GM10847 (cell line): Measurements from ENCODE around the gene HOXC6.

Source experiments
- POLR2A ChIP-seq: IDR thresholded peaks from 2 replicates; pipeline ENCODE4 v1.6.1; 2011; ENCODE audit not compliant: insufficient read length; ENCODE audit errors: extremely low read depth

HOXC6 gene

DNA sequence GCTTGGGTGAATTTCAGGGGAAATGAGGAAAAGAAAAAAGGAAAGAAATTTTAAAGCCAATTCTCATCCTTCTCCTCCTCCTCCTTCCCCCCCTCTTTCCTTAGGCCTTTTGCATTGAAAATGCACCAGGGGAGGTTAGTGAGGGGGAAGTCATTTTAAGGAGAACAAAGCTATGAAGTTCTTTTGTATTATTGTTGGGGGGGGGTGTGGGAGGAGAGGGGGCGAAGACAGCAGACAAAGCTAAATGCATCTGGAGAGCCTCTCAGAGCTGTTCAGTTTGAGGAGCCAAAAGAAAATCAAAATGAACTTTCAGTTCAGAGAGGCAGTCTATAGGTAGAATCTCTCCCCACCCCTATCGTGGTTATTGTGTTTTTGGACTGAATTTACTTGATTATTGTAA is 27.3 kb downstream of the HOXC6 start:
- no peak for TF ChIP-seq POLR2A

DNA sequence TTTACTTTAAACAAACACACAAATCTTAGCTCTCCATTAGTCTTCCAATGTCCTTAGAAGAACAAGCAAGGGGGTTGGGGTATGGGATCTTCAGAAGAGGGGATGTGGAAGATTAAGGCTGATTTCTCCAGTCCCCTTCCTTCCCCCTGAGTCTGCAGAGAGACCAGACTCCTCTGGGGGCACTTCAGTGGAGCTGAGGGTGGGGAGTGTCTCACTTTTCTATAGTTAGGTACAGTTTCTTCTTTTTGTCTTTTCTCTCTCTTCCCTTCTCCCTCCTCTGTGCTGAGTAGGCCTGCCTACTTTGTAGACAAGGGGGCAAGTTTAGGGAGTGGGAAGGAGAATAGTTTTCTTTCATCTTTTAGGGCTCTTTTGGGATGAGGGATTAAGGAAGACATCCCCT is 27.9 kb downstream of the HOXC6 start:
- TF ChIP-seq POLR2A, result no peak

DNA sequence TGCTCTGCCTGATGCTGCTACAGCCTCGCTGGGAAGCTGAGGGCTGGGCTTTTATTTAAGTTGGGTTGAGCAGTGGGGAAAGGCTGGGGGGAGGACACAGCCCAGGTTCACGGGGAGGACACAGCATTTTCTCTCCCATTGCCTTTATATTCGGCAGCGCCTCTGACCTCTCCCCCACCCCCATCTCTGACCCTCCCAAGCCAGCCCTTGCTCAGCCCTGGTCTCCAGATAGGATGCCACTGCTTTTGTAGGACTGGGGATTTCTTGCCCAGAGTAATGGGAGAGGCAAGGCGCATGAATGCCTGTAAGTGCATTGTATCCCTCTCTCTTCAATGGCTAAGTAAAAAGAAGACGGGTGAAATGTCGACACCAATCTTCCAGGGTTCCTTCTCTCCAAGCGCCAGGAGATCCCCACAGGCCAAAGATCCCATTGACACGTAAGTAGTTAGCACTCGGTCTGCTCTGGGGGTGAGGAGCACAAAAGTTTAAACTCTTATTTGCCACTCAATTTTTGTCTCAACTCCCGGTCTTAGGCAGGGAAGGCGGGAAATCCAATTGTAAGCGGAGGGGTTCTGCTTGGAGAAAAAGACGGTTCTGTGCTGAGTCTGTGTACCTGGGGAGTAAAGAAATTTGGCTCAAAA is 30.0 kb downstream of the HOXC6 start:
- no peak for TF ChIP-seq POLR2A

DNA sequence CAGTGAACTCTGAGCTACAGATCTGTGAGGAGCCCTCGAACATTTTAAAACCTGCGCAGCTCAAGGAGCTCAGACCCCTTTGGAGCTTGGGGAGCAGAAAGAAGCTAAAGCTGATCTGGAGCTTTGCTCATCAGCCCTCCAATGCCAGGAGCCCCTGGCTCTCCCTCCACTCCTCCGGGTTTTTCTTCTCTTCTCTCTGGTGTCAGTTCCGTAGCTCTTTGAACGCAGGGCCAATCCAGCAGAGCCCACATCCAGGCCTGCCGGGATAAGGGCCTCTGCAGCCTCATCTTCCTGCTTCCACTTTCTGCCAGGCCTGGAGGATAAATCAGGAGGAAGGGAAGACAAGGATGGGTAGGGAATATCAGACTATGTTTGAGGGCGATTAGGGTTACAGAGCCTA is 31.4 kb downstream of the HOXC6 start:
- TF ChIP-seq POLR2A, result no peak

DNA sequence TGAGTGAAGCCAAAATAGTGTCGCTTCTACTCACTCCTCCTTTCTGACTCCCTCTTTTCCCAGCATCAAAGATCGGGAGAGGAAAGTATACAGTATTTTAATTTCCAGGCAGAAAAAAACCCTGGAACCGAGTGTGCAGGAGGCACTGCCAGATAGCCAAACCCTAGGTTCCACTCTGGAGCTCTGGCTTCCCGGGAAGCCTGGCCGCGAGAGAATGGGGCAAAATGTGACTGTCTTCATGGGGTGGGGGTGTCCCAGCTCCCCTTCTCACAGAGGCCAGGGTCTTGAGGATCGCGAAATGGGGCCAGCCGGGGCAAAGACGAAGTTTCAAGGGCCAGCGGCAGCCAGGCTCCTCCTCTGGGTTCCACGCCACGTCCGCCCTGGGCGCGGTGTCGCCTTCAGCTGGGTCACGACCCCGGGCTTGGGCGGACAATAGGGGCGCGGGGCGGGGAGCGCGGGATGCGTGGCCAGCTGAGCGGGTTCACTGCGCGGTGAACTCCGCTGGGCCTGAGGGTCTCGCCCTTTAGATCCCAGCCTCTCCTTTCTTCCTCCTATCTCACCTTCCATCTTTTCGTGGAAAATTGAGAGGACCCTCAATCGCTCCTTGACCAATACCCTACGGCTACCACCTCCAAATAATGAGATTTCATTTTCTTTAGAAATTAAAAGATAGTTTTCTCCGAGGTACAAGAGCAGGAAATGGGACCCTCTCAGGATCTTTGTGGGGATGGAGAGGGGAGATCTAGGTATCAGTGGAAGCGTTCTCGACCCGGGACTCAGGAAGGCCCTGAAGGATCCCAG is 32.1 kb downstream of the HOXC6 start:
- no peak for TF ChIP-seq POLR2A

DNA sequence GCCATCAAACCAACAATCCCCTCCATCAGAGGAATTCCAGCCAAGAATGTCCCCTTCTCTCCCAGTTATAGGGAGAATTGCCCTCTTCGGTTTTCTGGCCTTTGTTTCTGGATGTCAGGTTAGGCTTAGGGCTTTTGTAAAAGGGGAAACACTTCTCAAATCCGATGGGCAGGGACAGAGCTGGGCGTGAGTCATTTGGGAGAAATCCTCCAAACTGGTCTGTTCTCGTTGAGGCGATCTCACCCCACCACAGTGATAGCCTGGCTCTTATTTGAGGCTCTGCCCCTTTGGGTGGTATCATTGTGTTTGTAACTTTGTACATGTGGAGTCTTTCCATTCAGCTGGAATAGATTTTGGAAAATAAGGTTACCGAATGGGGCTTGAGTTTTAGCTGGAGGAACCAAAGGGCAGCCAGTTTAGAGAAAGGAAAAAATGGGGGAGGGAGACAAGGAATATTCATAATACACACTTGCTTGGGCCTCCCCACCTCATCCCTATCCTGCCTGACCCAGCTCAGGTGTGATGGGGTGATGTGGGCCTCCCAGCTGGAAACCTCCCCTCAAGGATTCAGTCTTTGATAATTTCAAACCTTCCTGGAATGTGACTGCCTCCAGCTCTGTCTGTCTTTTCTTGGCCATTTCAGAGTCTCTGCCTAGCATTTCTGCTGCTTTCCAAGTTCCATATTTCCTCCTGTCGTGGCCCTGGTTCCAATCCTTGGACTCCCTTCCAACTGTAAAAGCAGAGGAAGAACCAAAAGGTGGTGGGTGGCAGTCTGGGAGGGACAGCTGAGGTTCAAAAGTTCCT is 32.9 kb downstream of the HOXC6 start:
- no peak for TF ChIP-seq POLR2A

DNA sequence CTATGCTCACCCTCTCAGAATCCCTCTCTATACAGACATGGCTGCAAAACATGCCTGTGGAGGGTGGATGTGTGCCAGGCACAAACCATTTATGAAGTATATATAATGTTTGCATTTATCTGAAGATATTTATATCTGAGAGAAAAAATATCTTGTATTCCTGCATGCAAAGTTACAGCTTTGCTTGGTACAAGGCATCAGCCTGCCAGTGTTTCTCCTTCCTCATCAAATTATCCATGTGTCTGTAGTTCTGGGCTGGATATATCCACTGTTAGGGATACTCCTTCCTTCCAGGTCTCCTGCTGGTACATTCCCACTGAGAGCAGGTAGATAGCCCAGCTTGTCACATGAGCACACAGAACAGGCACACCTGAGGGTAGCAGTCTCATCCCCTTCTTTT is 37.4 kb downstream of the HOXC6 start:
- TF ChIP-seq POLR2A, result no peak

DNA sequence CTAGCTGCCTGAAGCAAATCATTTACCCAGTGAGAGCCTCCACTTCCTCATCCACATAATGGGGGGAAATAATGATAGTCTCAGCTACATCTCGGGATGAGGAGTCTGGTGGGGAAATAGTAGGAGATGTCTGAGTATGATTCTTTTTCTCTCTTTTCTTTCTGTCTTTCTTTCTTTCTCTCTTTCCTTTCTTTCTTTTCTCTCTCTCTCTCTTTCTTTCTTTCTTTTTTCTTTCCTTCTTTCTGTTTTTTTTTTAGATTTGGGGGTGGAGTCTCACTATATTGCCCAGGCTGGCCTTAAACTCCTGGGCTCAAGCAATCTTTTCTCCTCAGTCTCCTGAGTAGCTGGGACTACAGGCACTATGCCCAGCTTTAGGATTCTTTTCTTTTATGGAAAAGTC is 38.2 kb downstream of the HOXC6 start:
- no peak for TF ChIP-seq POLR2A

DNA sequence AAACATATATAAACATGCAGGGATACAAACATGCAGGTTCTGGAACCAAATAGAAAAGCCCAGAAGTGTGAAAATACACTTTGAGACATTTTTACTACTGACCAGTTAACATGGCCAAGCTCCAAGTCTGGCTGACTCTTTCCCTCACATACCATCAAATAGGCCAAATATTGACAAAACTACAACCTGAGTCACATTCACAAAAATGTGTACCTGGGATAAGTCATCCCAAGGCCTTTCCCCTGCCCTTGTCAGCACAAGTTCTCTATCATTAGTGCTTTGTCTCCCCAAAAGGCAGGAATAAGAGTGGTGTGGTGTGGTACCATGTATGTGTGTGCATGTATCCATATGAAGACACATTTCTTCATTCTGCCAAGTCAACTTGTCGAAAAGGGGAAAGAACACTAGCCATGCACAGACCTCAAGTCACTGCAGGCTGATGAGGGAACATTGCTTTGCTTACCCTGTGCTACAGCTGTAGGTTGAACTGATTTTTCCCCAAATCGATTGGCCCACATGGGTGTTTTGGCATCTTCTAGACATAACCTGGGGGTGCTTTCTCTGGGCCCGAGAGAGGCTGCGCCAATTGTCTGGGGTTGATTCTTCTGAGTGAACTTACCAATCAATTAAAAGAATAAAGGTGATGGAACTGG is 40.3 kb downstream of the HOXC6 start:
- TF ChIP-seq POLR2A, result no peak

DNA sequence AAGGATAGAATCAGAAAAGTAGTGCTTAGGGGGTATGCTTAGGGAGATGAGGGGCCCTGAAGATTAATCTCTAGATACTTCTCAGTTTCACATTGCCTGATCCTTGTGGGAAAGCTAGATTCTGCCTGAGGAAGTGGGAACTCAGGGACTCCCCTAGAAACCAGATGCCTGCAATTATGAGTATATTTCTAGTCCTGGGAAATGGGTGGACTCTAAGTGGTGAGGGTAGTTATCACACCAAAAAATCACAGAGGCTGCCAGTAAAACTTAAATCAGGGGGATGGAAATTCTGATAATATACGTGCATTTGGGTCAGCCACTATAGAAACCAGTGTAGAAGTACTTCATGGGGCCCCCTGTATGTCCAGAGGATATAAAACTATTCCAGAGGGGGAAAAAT is 43.7 kb downstream of the HOXC6 start:
- no peak for TF ChIP-seq POLR2A

DNA sequence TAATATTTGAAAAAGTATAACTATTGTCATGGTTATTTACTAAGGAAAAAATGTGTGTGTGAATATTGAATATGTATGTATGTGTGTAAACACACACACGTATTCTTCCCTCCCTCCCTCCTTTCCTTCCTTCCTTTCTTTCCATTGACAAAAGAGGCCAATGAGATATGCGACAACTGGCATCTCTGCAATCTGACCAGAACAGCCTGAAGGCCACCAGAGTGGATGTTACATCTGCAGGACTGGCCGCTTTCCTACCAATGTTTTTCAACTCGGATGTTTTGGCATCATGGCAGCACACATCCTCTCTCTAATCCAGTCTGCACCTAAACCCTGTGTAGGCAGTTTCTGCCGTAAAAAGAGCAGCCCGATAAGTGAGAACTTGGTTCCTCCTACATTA is 46.1 kb downstream of the HOXC6 start:
- no peak for TF ChIP-seq POLR2A

DNA sequence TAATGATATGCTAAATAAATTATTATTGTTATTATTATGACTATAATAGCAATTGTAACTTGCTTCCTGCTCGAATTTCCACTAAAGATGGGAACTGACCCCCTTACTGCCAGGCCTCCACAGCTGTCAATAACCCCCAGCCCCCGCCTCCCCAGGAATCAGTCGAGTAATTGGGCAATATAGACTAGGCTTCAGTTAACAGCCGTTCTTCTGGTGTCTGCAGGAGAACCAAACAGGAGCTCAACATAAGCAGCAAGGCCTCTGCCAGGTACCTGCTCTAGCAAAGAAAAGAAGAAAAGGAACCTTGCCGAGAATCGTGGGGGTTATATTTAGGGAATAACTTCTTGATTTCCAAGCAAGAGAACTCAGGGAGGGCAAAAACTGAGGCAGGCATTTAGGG is 47.2 kb downstream of the HOXC6 start:
- TF ChIP-seq POLR2A, result no peak

DNA sequence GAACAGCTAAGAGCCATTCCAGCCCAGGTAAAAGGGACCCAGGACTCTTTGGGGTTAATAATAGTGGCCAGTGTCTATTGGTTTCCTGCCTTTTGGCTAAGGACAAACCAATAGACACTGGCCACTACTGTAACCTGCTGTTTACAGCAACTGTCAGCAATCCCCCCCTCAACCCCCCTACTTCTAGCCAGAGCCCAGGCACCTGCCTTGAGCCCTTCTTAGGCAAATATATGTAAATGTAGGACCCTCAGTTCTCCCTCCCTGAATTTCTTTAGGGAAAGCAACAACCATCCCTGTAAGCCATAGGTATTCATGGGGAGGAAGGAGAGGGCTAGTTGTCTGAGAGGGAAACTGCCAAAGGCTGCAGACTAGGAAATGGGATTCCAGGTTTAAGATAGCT is 47.7 kb downstream of the HOXC6 start:
- no peak for TF ChIP-seq POLR2A
